SK-N-MC (cell line): ENCODE results near the gene SPDYE3.
"Not testable (repeated sequence)": the region's sequence is repeated elsewhere in the genome, so short reads cannot be mapped to it uniquely, and the experiment has no call there.

ENCODE experiments used
- DNase-seq: peaks from one replicate; pipeline ENCODE4 v3.0.0-alpha.2; 2011; ENCODE audit warnings: low read depth, low spot score
- H3K27ac ChIP-seq: fragments of 200-600 bp; sonication (generic); 2 replicates; pipeline ENCODE4 v1.5.1; 2016; ENCODE audit warnings: mixed run types
- H3K36me3 ChIP-seq: fragments of 200-600 bp; sonication (generic); 2 replicates; pipeline ENCODE4 v1.6.1; 2017; ENCODE audit warnings: antibody characterized with exemption, low read length, mixed read lengths; ENCODE audit not compliant: insufficient read depth
- H3K4me3 ChIP-seq: fragments of 200-600 bp; sonication (generic); 2 replicates; pipeline ENCODE4 v1.5.1; 2016
- H3K9ac ChIP-seq: fragments of 200-600 bp; sonication (generic); 2 replicates; pipeline ENCODE4 v1.8.0; 2017; ENCODE audit warnings: mixed run types, mixed read lengths; ENCODE audit not compliant: insufficient read length
- H3K9me3 ChIP-seq: fragments of 200-600 bp; sonication (generic); 2 replicates; pipeline ENCODE4 v1.6.1; 2017; ENCODE audit warnings: low read depth, mild to moderate bottlenecking, antibody characterized with exemption, low read length, moderate library complexity, mixed read lengths
- EZH2 ChIP-seq: fragments of 200-600 bp; sonication (generic); IDR thresholded peaks from one replicate; pipeline ENCODE4 v1.6.1; 2017; ENCODE audit warnings: antibody characterized with exemption
- FOXP2 ChIP-seq: optimal IDR thresholded peaks from 2 replicates; pipeline ENCODE3; 2011; ENCODE audit warnings: mild to moderate bottlenecking, moderate library complexity; ENCODE audit not compliant: insufficient read depth; ENCODE audit errors: extremely low read length, control extremely low read depth
- POLR2AphosphoS5 ChIP-seq: IDR thresholded peaks from 2 replicates; pipeline ENCODE4 v1.6.1; 2012; ENCODE audit warnings: mild to moderate bottlenecking, low read depth, low read length, borderline replicate concordance

Gene SPDYE3

DNA sequence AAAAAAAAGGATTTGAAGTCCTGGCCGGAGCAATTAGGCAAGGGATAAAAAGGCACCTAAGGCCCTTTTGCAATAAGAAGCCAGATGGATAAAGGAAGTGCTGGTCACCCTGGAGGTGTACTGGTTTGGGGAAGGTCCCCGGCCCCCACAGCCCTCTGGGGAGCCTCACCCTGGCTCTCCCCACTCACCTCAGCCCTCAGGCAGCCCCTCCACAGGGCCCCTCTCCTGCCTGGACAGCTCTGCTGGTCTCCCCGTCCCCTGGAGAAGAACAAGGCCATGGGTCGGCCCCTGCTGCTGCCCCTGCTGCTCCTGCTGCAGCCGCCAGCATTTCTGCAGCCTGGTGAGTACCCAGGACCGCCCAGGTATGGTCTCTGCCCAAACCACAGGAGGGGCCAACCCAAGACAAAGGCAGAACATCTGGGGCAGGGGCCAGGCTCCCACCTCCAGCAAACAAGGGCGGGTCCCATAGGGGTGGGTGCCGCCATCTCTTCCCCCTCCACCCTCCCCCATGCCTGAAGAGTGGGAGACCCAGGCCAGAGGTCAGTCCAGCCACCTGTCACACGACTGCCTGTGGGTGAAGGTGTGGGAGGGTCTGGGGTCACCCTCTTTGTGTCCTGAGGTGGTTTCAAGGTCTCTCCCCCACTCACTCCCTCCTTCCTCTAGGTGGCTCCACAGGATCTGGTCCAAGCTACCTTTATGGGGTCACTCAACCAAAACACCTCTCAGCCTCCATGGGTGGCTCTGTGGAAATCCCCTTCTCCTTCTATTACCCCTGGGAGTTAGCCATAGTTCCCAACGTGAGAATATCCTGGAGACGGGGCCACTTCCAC lies 50.7 kb downstream of the SPDYE3 start, which contains the start of gene PILRB:
TSS of gene PILRB (plus strand) at position 91 of the 830 bp plus-strand sequence. CDS start at position 277, 186 bp downstream.
- H3K9me3 ChIP-seq = no peaks in the 10 kb centered on the region
- no peak for DNase-seq
- H3K36me3 ChIP-seq = peaks cover 31% of the 10 kb centered on the region
- TF ChIP-seq EZH2 (no peak), POLR2AphosphoS5 (no peak), FOXP2 (no peak)
- no peak within 1 kb of the TSS for H3K27ac ChIP-seq
- no peak within 1 kb of the TSS for H3K4me3 ChIP-seq
- no peak within 1 kb of the TSS for H3K9ac ChIP-seq

DNA sequence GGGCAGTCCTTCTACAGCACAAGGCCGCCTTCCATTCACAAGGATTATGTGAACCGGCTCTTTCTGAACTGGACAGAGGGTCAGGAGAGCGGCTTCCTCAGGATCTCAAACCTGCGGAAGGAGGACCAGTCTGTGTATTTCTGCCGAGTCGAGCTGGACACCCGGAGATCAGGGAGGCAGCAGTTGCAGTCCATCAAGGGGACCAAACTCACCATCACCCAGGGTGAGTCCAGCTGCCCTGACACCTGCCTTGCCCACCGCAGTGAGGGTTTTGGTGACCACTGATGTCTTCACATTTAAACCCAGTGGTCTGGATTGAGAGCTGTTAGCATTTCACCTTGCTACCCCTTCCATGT lies 51.3 kb downstream of the SPDYE3 start:
- no peak overlapping the region for H3K27ac ChIP-seq
- DNase-seq = no peak
- no peak overlapping the region for H3K9ac ChIP-seq
- H3K4me3 ChIP-seq = no peak overlapping the region
- TF ChIP-seq POLR2AphosphoS5 = no peak
- TF ChIP-seq FOXP2 = no peak
- no peak for TF ChIP-seq EZH2
- no peaks in the 10 kb centered on the region for H3K9me3 ChIP-seq
- H3K36me3 ChIP-seq = peaks cover 28% of the 10 kb centered on the region

DNA sequence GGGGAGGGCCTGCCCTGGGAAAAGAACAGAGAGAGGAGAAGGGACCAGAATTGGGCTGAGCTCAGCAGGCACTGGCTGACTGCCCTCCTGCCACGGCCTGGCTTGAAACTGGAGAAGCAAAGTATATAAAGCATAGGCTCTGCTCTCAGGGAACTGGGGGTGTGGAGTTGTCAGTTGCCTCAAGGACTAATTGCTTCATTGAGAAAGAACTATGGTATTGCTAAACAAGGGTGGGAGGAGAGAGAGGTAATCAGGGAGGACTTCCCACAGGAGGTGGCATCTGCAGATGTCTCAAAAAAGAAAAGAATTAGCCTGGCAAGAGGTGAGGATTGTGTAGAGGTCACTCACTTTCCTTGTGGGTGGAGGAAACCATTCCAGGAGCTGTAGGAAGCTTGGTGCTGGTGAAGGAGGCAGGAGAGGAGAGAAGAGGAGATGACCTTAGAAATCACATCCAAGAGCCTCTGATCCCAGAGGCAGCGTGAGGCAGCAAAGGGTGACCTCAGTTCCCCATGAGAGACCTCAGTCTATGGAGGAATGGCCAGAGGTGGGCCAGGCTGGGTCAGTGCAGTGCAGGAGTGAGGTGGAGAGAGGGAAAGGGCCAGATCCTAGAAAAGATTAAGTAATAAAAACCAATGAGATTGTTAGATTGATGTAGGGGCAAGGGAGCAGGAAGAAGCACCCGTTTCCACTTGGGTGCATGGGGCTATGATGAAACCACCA lies 52.8 kb downstream of the SPDYE3 start:
- Histone ChIP-seq H3K4me3 (no peak overlapping the region), H3K27ac (no peak overlapping the region), H3K9me3 (no peaks in the 10 kb centered on the region), H3K9ac (no peak overlapping the region), H3K36me3 (peaks cover 28% of the 10 kb centered on the region)
- no peak for DNase-seq
- TF ChIP-seq FOXP2 (no peak), EZH2 (no peak), POLR2AphosphoS5 (no peak)

DNA sequence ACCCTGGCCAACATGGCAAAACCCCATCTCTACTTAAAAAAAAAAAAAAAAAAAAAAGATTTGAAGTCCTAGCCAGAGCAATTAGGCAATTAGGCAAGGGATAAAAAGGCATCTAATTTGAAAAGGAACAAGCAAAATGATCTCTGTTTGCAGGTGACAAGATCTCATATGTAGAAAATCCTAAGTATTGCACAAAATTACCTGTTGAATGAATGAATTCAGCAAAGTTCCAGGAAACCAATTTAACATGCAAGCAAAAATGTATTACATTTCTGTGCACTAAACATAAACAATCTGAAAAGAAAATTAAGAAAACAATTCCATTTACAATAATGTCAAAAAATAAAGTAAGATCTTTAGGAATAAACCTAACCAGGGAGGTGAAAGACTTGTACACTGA lies 55.6 kb downstream of the SPDYE3 start:
- Histone ChIP-seq H3K9me3 (no peaks in the 10 kb centered on the region), H3K4me3 (no peak overlapping the region), H3K27ac (no peak overlapping the region), H3K9ac (no peak overlapping the region), H3K36me3 (peaks cover 25% of the 10 kb centered on the region)
- no peak for TF ChIP-seq FOXP2
- TF ChIP-seq POLR2AphosphoS5 = no peak
- no peak for TF ChIP-seq EZH2
- no peak for DNase-seq

DNA sequence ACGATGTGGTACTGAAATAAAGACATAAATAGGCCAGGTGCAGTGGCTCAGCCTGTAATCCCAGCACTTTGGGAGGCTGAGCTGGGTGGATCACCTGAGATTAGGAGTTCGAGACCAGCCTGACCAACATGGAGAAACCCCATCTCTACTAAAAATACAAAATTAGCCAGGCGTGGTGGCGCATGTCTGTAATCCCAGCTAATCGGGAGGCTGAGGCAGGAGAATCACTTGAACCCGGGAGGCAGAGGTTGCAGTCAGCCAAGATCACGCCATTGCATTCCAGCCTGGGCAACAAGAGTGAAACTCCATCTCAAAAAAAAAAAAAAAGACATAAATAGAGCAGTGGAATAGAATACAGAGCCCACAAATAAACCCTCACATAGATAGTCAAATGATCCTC lies 56.3 kb downstream of the SPDYE3 start:
- peaks cover 24% of the 10 kb centered on the region for H3K36me3 ChIP-seq
- not testable (repeated sequence) for H3K4me3 ChIP-seq, H3K9me3 ChIP-seq, DNase-seq, H3K27ac ChIP-seq, H3K9ac ChIP-seq

DNA sequence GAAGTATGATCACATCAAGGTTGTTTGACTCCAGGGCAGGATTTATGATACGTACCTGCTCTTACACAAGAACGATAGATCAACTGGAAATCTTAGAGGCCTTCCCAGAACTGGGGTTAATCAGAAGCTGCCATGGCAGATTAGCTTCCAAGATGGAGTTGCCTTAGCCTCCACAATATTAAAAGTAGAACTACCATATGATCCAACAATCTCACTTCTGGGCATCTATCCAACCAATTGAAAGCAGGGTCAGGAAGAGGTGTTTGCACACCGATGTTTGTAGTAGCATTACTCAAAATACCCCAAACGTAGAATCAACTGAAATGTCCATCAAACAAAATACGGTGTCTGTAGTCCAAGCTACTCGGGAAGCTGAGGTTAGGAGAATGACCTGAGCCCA lies 57.0 kb downstream of the SPDYE3 start:
- DNase-seq = no peak
- TF ChIP-seq POLR2AphosphoS5 (no peak), EZH2 (no peak), FOXP2 (no peak)
- H3K4me3 ChIP-seq = no peak overlapping the region
- H3K9ac ChIP-seq = no peak overlapping the region
- H3K36me3 ChIP-seq = peaks cover 17% of the 10 kb centered on the region
- no peaks in the 10 kb centered on the region for H3K9me3 ChIP-seq
- H3K27ac ChIP-seq = no peak overlapping the region

DNA sequence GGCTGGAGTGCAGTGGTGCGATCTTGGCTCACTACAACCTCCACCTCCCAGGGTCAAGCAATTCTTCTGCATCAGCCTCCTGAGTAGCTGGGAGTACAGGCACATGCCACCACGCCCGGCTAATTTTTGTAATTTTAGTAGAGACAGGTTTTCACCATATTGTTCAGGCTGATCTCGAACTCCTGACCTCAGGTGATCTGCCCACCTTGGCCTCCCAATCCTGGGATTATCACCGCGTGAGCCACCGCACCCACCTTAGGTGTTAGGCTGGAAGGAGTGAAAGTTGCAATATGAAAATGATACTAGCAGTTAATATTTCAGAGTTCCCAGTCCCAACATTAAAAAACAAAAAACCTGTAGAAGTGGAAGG lies 58.5 kb downstream of the SPDYE3 start:
- H3K36me3 ChIP-seq, H3K9ac ChIP-seq: not testable (repeated sequence)

DNA sequence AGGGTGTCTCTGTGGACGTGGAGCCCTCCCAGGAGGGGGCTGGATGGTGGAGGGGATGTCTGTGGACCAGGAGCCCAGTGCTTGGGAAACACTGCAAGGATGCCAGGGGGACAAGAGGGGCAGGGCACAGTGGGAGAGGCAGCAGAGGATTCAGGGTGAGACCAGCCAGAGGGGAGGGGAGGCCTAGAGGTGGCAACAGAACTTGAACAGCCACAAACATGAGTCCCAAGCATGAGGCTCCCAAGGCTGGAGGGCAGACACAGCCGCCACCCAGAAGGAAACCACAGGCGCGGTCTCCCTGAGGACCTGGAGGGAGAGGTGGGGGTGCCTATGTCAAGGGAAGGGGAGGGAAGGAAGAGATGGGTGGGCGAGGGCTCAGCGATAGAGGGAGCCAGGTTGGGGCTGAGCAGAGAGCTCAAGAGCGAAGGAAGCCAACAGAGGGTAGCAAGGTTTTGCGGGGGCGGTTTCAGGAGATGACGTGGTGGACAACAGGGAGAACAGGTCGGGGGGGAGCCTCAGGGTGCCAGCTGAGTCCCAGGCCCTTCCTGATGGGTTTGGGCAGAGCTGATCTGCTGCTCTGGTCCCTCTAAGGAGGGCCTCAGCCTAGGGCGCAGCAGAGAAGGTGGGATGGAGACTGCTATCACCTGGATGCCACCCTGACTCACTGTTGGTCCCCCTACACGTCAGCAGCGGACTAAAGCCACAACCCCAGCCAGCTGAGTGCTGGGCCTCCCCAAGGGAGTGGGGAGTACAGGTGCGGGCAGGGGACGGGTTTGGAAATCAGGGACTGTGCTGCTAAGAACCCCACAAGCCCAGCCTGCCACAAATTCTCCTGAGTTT lies 59.1 kb downstream of the SPDYE3 start:
- no peaks in the 10 kb centered on the region for H3K9me3 ChIP-seq
- no peak for DNase-seq
- H3K4me3 ChIP-seq = no peak overlapping the region
- no peak overlapping the region for H3K27ac ChIP-seq
- peaks cover 4% of the 10 kb centered on the region for H3K36me3 ChIP-seq
- H3K9ac ChIP-seq = no peak overlapping the region
- TF ChIP-seq FOXP2 = no peak
- TF ChIP-seq EZH2 = no peak

More for the DNA sequence above, 58.5 kb downstream of the SPDYE3 start:
- H3K4me3 ChIP-seq, H3K27ac ChIP-seq, DNase-seq, H3K9me3 ChIP-seq: not testable (repeated sequence)
